Endothelial cell of umbilical vein (primary cell): ENCODE data around the gene GPATCH4. TPM values are rescaled to one million over a fixed set of nuclear protein-coding genes. Genes with fewer than 3 reads are reported as not detected.
"Not testable (repeated sequence)": the region's sequence is repeated elsewhere in the genome, so short reads cannot be mapped to it uniquely, and the experiment has no call there.

Source experiments
- BruUV-seq: library from RNA; stranded (reverse); fragments of 400-500 nt; replicated peaks from 2 replicates; lab custom pipeline; 2021; lab: Mats Ljungman, UMichigan
- CTCF ChIA-PET: fragments of 300-600, 350-600 bp; sonication (Branson Sonifier 250); formaldehyde crosslinking; loops from one replicate; lab custom pipeline; 2021; ENCODE audit warnings: antibody characterized with exemption, inconsistent platforms; lab: Charles Lee
- POLR2A ChIA-PET: fragments of 300-600, 350-600 bp; sonication (Branson Sonifier 250); formaldehyde crosslinking; loops from one replicate; lab custom pipeline; 2021; ENCODE audit warnings: antibody characterized with exemption, inconsistent platforms; lab: Charles Lee
- DNase-seq: peaks from one replicate; pipeline ENCODE4 v3.0.0-alpha.2; 2011; ENCODE audit warnings: low read depth, low spot score
- FAIRE-seq: peaks from 2 replicates; lab custom pipeline; 2011; peaks lifted over from hg19 to GRCh38; lab: Jason Lieb, UNC
- H2AFZ ChIP-seq: 2 replicates; pipeline ENCODE4 v1.6.0; 2012; ENCODE audit warnings: low read depth, low read length, control low read depth, inconsistent platforms
- H3K27ac ChIP-seq: 2 replicates; pipeline ENCODE4 v1.5.1; 2011; ENCODE audit warnings: low read depth, mild to moderate bottlenecking, control low read depth, low read length, moderate library complexity; ENCODE audit not compliant: insufficient read depth
- H3K27me3 ChIP-seq, 2 experiments: 2 replicates each; pipeline versions ENCODE4 v1.6.0 to v1.6.1; 2011; ENCODE audit warnings: low read length in 2 of 2, mixed read lengths in 1 of 2; ENCODE audit not compliant: control insufficient read depth in 2 of 2, insufficient read depth in 2 of 2
- H3K36me3 ChIP-seq, 2 experiments: 2 replicates in 1 of 2; 3 replicates in 1 of 2; pipeline ENCODE4 v1.5.1; 2011; ENCODE audit warnings: low read length in 2 of 2, mild to moderate bottlenecking in 1 of 2, moderate library complexity in 1 of 2; ENCODE audit not compliant: control insufficient read depth in 2 of 2, insufficient read depth in 2 of 2; ENCODE audit errors: extremely low read depth in 1 of 2
- H3K4me1 ChIP-seq: 3 replicates; pipeline ENCODE4 v1.5.1; 2011; ENCODE audit warnings: mild to moderate bottlenecking, low read length; ENCODE audit not compliant: control insufficient read depth, insufficient read depth; ENCODE audit errors: extremely low read depth
- H3K4me2 ChIP-seq: 2 replicates; pipeline ENCODE4 v1.6.1; 2011; ENCODE audit warnings: low read length, control low read depth, mixed read lengths; ENCODE audit not compliant: insufficient read depth
- H3K4me3 ChIP-seq, 3 experiments: fragments of 200-600 bp in 1 of 3; sonication (generic), shearing (Covaris generic) in 1 of 3; replicated peaks in 1 of 3; 2 replicates each; pipeline ENCODE4 v1.5.1; 2011 to 2016; ENCODE audit warnings: control low read depth in 3 of 3, low read length in 3 of 3, mild to moderate bottlenecking in 2 of 3, inconsistent platforms in 1 of 3, low read depth in 1 of 3, moderate library complexity in 1 of 3; ENCODE audit not compliant: insufficient read depth in 1 of 3
- H3K79me2 ChIP-seq: 2 replicates; pipeline ENCODE4 v1.6.0; 2012; ENCODE audit warnings: low read length, inconsistent platforms; ENCODE audit not compliant: control insufficient read depth, insufficient read depth
- H3K9ac ChIP-seq: replicated peaks from 2 replicates; pipeline ENCODE3; 2011; ENCODE audit warnings: low read length, control low read depth; ENCODE audit not compliant: insufficient read depth; ENCODE audit errors: extremely low read depth
- H3K9me1 ChIP-seq: replicated peaks from 3 replicates; pipeline ENCODE4 v1.6.0; 2011; ENCODE audit warnings: mild to moderate bottlenecking, low read length; ENCODE audit not compliant: control insufficient read depth, insufficient read depth; ENCODE audit errors: extremely low read depth
- H3K9me3 ChIP-seq: replicated peaks from 2 replicates; pipeline ENCODE4 v1.5.1; 2012; ENCODE audit warnings: low read length, inconsistent platforms; ENCODE audit not compliant: control insufficient read depth, insufficient read depth
- H4K20me1 ChIP-seq: replicated peaks from 2 replicates; pipeline ENCODE3; 2011; ENCODE audit warnings: mild to moderate bottlenecking, low read length; ENCODE audit not compliant: control insufficient read depth, insufficient read depth; ENCODE audit errors: extremely low read depth
- CTCF ChIP-seq, 2 donors: IDR thresholded peaks; 1 replicate in 1 of 2; 2 replicates in 1 of 2; pipeline ENCODE4 v1.5.1; 2011; ENCODE audit warnings: low read length in 2 of 2, mild to moderate bottlenecking in 2 of 2, moderate library complexity in 2 of 2, control low read depth in 1 of 2, inconsistent platforms in 1 of 2, low read depth in 1 of 2; ENCODE audit not compliant: insufficient read depth in 1 of 2; ENCODE audit errors: extremely low read depth in 1 of 2
- EZH2 ChIP-seq: IDR thresholded peaks from 2 replicates; pipeline ENCODE4 v1.6.1; 2012; ENCODE audit warnings: borderline replicate concordance, low read depth, mild to moderate bottlenecking, moderate library complexity, low read length, inconsistent platforms; ENCODE audit not compliant: severe bottlenecking
- FOS ChIP-seq: IDR thresholded peaks from 2 replicates; pipeline ENCODE4 v1.6.1; 2011; ENCODE audit warnings: mild to moderate bottlenecking, low read length, moderate library complexity, borderline replicate concordance; ENCODE audit not compliant: insufficient read depth
- GATA2 ChIP-seq: IDR thresholded peaks from 2 replicates; pipeline ENCODE4 v1.7.0; 2011; ENCODE audit warnings: low read depth, mild to moderate bottlenecking, moderate library complexity, mixed read lengths, low read length; ENCODE audit not compliant: insufficient read length, insufficient read depth
- JUN ChIP-seq: IDR thresholded peaks from 2 replicates; pipeline ENCODE4 v1.6.1; 2011; ENCODE audit warnings: borderline replicate concordance, low read depth; ENCODE audit not compliant: insufficient read length, insufficient read depth
- MAX ChIP-seq: IDR thresholded peaks from 2 replicates; pipeline ENCODE4 v1.6.1; 2011; ENCODE audit not compliant: insufficient read depth, insufficient read length
- MYC ChIP-seq: IDR thresholded peaks from one replicate; pipeline ENCODE4 v1.6.1; 2011; ENCODE audit warnings: mild to moderate bottlenecking, low read depth, low read length
- POLR2A ChIP-seq: IDR thresholded peaks from 2 replicates; pipeline ENCODE4 v1.6.1; 2012; ENCODE audit warnings: low read depth, mild to moderate bottlenecking, control low read depth, low read length
- POLR2AphosphoS5 ChIP-seq: IDR thresholded peaks from 2 replicates; pipeline ENCODE4 v1.6.1; 2012; ENCODE audit warnings: low read depth, mild to moderate bottlenecking, control low read depth, low read length, moderate library complexity; ENCODE audit not compliant: insufficient read depth
- dilution Hi-C: fragments of 300-500 bp; cut with MboI; formaldehyde crosslinking; loops from one replicate; pipeline ENCODE4 v1.15.0; 2019; ENCODE audit warnings: low sequenced_read_pairs; ENCODE audit not compliant: extremely low pct_ligation_motif_present
- intact Hi-C: fragments of 100-400 bp; cut with micrococcal nuclease; formaldehyde crosslinking; loops from one replicate; pipeline ENCODE4 v1.10.0; 2022
- polyA plus RNA-seq, 4 experiments: library from polyadenylated mRNA; depleted of rRNA in 3 of 4; stranded (reverse) in 3 of 4; unstranded in 1 of 4; fragments of >200 nt; gene quantifications; 2 replicates each; pipeline versions ENCODE4 v1.2.1 to v1.2.3, GENCODE V29; 2011 to 2012; ENCODE audit warnings: missing spikeins in 1 of 4
- total RNA-seq: library from RNA; stranded (reverse); gene quantifications from 2 replicates; pipeline ENCODE4 v1.2.3, GENCODE V29; 2021

Gene GPATCH4
- total and polyA plus RNA-seq, 2 donors (not counting 3 experiments of a cell fraction or from before 2014, with no cell fraction given): 22.4 to 29.2 TPM

- FAIRE-seq (peak; percentile 66), DNase-seq (peak; percentile 85)
- ChIA-PET CTCF (interaction anchor here (0.7 to 9.3 kb wide), 5 partner anchors 11 to 204 kb away, joined by 3 to 104 read pairs (median 8); no protein-coding TSS in a partner anchor), POLR2A (interaction anchor here (0.6 to 1.0 kb wide), 2 partner anchors 10 to 133 kb away, joined by 4 to 5 read pairs; partner anchors contain the start of gene TTC24)
- dilution Hi-C loops: no loop called here
- Histone ChIP-seq H3K4me3 (no peak overlapping the region), H3K9ac (no peak overlapping the region), H3K79me2 (peaks cover 5% of the 10 kb centered on the region), H3K36me3 (peaks cover 0 to 7% of the 10 kb centered on the region in 2 experiments), H3K27me3 (no peaks in the 10 kb centered on the region), H3K4me1 (peaks cover 17% of the 10 kb centered on the region), H3K27ac (no peak overlapping the region), H2AFZ (no peak overlapping the region), H3K9me3 (no peaks in the 10 kb centered on the region), H3K4me2 (no peak overlapping the region), H3K9me1 (no peaks in the 10 kb centered on the region), H4K20me1 (no peaks in the 10 kb centered on the region)
- BruUV-seq: no TSS peak
- intact Hi-C loops: no loop called here
- TF ChIP-seq FOS: no peak
- TF ChIP-seq MAX: no peak
- TF ChIP-seq EZH2: no peak
- no peak for TF ChIP-seq POLR2AphosphoS5
- no peak for TF ChIP-seq CTCF (IDR thresholded peaks at IDR 0.05; ENCODE audit: extremely low read depth in 1 of 2, insufficient read depth in 1 of 2, low read depth in 1 of 2, low read length in 2 of 2)
- TF ChIP-seq MYC: no peak
- no peak for TF ChIP-seq POLR2A
- no peak for TF ChIP-seq JUN
- no peak for TF ChIP-seq GATA2
Measured at GRCh38 chr1:156589546-156589945, 11.7 kb downstream of the GPATCH4 start.

- H4K20me1 ChIP-seq, H3K36me3 ChIP-seq, H3K9ac ChIP-seq, BruUV-seq, H3K4me2 ChIP-seq, FAIRE-seq, DNase-seq, H3K9me1 ChIP-seq, H3K27me3 ChIP-seq, H3K27ac ChIP-seq, intact Hi-C loops, H3K9me3 ChIP-seq, POLR2A ChIA-PET, H3K79me2 ChIP-seq, H3K4me3 ChIP-seq, dilution Hi-C loops, H2AFZ ChIP-seq: not testable (repeated sequence)
- CTCF ChIA-PET: interaction anchor here (2.0 to 9.3 kb wide), 2 partner anchors 16 to 21 kb away, joined by 8 to 104 read pairs; no protein-coding TSS in a partner anchor
- peaks cover 14% of the 10 kb centered on the region for H3K4me1 ChIP-seq
Measured at GRCh38 chr1:156587927-156588326, 13.4 kb downstream of the GPATCH4 start.
